Measurements from ENCODE around the gene PISD.
"Not testable (repeated sequence)": the region's sequence is repeated elsewhere in the genome, so short reads cannot be mapped to it uniquely, and the experiment has no call there.

PISD gene

DNA sequence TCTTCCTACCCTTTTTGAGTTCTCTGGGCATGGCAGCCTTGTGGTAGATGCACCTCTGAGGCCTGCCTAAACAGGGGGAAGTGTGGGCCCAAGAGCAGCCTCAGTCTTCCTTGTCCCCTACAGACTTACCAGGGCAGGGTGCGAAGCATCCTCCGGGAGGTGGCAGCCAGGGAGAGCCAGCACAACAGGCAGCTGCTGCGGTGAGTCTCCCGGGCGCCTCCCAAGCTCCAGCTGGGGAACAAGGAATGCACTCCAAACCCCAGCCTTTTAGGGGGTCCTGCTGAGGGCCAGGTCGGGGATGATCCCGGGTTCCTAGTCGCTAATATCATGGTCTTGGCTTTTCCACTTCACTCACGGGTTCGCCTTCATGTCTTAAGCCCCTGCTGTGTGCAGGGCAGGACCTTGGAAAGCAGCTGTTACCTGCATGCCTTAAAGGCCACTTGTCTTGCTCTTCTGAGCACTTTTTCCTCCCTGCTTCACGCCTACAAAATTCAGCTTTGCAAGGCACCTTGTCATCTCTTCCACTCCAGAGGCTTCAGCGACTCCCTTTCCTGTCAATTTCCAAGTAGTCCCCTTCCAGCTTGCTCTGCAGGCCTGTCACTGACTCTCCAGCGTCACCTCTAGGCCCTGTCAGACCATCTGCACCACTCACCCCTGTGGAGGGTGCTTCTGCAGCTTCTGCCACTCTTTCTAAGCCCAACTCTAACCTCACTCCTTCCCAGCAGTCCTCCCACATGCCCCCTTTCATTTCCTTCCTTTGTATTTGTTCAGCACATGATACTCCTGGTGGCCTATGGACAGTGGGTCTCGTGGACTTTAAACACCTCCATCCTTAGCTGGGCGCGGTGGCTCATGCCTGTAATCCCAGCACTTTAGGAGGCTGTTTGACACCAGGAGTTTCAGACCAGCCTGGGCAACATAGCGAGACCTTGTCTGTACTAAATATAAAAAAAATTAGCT, 57.0 kb downstream of the PISD start:
- no peak for DNase-seq

DNA sequence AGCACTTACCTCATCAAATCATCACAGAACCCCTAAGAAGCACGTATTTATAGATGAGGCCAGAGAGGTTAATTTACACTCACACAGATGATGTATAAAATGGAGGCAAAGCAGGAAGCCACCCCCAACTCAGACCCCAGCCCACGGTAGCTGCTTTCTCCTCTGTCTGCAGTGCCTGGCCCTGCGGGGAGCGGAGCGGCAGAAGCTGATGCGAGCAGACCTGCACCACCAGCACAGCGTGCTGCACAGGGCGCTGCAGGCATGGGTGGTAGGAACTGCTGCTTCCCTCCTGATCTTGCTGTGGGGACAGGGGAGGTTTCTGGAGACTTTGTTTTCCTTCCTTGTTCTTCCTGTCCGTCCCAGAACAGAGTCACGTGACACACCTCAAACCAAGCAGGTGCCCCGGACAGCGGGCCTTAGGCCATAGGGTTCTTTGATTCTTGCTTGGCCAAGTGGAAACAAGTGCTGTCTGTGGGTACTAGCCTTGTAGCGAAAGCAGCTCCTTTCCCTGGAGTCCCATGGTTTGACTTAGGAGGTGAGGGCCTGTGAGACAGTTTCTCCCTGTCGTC, 57.8 kb downstream of the PISD start:
- no peak for DNase-seq

DNA sequence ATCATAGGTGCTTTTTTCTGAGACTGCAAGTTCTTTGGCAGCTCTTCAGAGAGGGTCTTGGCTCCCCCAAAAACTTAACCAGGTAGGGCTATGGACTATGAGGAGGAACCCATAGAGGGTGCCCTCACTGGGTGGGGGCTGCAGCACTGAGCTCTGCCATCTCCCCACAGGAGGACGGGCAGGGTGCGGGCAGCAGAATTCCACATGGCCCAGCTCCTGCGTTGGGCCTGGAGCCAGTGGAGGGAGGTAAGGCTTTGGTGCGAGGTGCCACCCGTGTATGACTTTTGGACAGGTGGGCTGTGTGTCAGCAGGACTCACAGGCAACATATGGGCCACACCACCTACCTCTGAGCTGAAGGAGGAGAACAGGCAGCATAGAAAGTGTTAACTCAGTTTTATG, 58.4 kb downstream of the PISD start:
- no peak for DNase-seq

DNA sequence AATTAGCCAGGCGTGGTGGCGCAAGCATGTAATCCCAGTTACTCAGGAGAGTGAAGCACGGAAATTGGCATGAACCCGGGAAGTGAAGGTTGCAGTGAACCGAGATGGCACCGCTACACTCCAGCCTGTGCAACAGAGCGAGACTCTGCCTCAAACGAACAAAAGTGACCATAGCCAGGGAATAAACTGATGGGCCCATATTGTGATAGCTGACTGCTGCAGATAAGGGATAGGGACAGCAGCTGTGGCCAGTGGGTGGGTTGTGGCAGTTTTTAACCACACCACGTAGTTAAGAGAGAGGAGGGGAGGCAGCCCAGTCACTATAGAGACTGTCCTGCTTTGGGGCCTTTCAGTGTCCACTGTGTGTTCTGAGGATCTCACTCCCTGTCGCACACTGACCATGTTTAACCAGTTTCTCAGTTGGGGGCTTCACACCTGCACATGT, 58.9 kb downstream of the PISD start:
- DNase-seq: no peak

DNA sequence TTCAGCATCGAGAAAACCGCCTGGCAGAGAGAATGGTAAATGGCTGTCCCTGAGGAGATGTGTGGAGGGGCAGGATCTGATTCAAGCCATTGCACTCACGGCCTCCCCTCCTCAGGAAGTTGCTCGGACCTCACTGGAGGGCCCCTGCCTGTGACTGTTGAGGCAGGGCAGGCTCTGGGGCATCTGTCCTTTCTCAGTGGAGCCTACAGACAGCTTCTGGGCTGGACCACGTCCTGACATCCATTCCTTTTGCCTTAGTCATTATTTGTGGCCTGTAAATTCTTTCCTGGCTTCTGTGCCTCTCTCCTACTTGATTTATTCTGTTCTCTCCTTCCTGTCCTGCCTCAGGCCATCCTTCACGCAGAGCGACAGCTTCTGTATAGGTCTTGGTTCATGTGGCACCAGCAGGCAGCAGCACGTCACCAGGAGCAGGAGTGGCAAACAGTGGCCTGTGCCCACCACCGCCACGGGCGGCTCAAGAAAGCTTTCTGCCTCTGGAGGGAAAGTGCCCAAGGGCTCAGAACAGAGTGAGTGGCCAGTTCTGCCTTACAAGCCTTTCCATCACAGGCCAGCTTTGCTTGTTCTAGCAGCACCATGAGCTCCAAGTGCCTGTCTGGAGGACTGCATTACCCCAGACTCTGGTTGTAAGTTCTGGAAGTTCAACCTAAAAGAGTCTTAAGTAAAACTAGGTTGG, 59.6 kb downstream of the PISD start:
- DNase-seq: no peak

DNA sequence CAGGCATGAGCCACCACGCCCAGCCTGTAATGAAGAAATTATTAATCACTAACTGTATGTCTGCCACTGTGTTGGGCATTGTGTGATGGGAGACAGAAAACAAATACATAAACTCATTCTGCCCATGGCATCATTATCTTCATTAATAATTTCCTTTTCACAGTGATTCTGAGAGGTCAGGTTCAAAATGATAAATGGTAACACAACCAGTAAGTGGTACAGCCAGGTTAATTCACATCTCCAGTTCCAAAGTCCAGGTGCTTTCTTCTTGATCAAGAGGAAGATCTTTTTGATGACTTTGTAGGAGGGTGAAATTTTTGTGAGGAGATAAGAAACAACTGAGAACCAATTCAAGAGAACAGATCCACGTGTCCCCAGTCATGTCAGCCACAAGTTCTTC, 66.7 kb downstream of the PISD start:
- DNase-seq: no peak

DNA sequence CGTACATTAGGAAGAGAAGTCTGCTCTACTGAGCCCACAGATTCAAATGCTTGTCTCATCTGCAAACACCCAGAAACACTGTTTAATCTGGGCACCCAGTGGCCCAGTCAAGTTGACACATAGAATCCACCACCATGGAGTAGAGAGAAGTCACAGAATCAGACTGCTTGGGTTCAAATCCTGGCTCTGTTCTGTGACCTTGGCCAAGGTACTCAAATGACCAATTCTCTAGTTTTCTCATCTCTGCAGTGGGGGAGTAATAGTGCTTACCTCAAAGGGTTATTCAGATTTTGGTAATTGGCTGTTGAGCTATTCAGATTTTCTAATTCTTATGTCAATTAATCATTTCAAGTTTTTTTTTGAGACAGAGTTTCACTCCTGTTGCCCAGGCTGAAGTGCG, 71.9 kb downstream of the PISD start:
- not testable (repeated sequence) for DNase-seq

DNA sequence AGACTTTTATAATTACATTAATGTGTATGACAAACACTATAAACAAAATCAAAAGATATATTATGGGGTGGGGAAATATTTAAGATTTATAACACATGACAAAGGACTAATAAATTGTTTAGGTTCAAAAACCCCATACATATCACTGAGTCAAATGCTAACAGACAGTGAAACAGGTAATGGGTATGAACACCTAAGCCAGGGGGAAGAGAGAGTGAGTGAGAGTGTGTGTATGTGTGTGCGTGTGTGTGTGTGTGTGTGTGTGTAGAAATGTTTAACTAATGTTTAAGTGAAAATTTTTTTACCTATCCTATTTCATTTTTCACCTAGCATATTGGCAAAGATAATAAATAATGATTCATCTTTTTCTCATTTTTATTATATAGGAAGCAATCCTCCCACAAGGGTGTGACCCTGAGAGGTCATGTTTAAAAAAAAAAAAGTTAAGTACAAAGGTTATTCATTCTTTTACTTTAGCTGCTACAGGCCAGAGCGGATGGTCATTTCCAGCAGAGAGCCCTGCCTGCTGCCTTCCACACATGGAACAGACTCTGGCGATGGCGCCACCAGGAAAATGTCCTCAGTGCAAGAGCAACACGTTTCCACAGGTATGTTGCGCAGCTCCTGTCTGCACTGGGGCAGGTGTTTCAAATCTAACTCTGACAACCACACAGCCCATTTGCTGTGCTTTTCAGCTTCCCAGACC, 72.9 kb downstream of the PISD start:
- no peak for DNase-seq

DNA sequence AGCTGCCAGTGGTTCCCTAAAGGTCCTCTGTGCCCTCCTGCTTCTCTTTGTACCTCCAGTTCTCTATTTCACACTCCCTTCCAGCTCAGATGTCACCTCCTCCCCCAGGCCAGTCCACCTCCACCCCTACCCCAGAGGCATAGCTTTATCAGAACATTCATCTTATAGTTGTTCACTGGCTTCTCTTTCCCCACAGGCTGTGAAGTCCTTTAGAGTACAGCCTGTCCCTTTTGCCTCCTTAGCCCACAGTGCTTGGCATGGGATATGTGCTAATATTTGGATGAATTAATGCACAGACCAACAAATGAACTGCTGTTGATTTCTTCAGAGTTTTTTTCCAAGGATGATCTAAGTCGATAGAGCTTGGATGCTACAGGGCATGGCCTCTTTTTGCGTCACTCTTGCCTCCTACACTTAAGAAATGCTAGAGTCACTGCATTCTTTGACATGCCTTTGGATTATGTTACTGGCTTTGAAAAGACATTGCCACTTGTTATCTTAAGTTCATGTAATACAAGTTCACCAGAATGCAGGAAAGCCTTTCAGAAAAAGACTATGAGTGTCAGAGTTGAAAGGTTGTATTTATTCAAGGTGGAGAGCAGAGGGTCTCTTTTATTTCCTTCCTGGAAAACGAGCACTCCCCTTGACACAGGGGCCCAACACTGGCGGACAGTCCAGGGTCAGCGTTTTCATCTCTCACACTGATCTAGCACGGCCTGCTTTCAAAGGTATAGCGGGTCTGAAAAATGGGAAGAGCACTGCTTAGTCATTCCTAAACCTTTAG, 75.7 kb downstream of the PISD start:
- no peak for DNase-seq

DNA sequence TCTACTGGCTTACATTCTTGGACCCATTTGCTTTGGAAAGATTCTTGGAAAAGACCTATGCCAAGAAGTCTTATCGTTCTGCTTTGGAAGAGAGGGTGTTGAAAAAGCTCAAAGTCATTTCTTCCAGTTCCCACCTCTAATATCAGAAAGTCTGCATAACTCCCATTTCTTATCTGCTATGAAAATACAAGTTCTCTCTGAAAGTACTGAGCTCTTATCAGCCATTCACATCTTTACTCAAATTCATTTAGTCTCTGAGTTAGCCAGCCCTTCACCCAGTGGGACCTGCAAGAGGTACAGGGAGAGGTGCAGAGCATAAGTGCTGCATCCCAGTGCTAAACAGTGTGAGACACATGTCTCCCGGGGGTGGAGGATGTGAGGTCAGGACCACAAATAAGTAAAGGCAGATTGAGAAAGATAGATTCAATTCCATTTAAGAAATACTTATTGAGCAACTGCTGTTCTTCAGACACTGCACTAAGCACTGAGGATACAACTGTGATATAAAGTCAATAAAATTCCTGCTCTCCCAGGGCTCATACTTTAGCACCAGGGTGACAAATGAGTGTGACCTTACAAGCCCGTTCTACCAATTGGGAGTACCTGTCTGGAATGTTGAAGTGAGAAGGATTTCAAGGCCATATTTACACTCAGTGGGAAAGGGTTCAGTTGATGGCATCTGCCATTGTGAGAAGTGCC, 76.7 kb downstream of the PISD start:
- no peak for DNase-seq

DNA sequence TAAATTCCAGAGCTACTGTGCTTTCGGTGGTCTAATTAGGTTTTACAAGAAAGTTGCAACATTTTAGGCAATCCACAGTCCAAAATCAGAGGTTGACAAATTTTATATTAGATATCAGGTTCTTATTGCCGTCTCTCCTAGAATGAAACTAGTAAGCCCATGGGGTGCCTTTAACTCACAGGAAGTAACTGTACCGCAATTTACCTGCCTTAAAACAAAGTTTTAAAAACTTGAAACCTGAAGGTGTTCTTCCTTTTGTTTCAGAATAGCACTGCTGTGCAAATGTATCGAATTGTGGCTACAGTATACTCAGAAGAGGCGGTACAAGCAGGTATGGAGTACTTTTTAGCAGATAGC, 77.2 kb downstream of the PISD start:
- DNase-seq: no peak

DNA sequence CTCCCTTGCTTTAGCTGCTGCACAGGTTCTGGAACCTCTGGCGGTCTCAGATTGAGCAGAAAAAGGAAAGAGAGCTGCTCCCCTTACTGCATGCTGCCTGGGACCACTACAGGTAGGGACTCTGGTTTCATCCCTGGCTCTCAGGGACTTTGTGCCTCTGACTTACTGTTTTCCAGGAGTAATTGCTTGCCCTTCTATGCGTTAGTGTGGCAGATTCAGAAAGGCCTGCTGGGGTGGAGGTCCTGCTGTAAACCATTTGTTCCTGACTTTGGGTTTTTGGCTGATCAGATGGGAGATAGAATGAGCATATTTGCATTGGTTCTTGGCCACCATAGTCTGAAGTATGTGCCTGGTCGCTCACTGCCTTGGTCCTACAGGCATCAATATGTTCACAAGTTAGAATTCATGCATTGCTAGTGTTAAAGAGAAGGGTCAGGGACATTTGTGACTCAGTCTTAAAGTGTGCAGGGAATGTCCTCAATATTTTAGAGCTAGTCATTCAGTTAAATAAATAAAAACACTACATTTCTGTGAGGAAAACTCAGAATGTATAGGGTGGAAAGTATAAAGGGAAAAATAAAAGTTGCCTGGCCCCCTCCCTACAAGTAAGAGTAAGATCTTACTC, 78.0 kb downstream of the PISD start:
- DNase-seq: no peak

DNA sequence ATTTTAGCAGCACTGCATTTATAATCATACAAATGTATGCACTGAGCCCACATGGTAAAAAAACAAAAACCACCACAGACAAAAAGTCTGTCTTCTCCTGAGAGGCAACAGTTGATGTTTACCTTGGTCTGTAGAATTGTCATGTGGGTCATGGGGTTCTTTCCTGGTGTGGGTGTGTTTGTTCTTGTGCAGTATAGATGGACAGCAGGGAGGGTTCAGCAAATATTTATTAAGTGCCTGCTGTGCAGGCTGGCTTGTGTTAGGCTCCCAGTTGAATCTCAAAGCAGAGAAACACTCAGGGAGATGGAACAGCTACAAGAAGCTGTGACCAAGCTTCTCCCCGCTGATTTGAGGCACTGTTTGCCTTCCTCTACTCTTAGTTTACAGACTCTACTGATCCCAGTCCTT, 82.2 kb downstream of the PISD start:
- no peak for DNase-seq

DNA sequence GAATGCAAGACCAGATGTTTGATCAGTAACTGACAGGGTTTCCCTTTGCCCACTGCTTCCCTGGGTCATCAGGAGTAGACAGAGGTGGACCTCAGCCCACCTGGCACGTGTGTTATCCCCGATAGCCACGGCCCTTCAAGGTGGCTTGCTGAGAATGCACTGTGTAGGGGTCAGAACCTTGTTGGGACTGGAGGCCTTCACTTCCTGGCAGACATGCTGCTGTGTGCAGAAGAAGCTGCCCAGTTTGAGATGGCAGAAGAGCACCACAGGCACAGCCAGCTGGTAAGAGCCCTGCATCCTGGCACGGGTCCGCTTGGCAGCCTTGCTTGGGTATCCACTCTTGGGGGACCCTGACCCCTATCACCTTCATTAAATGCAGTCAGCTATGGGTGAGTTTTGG, 83.8 kb downstream of the PISD start:
- no peak for DNase-seq

DNA sequence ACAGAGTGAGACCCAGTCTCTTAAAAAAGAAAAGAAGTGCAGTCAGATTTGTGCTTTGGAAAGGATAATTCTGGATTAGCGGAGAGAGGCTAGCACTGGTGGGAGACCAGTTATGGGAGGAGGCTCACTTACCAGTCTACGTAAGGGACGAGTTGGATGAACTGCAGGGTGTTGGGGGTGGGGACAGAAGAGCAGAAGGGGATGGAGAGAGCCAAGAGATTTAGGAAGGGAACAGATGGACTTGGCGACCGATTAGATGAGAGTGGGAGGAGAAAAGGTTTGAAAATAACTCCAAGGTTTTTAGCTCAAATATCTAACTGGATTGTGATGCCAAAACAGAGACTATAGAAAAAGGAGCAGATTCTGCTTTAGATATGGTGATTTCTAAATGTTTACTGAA, 84.3 kb downstream of the PISD start:
- no peak for DNase-seq

DNA sequence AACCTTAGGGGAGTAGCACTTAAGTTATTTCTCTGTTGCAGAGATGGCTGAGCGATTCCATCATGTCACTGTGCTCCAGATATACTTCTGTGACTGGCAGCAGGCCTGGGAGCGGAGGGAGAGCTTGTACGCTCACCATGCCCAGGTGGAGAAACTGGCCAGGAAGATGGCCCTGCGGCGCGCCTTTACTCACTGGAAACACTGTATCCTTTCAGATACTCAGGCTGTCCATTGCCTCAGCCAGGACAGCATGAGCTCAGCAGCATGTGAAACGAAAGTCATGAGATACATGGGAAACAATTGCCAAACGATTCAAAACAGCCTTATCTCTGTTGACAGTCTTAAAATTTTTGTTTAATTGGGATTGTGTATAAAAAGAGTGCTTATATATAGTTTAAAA, 86.8 kb downstream of the PISD start:
- no peak for DNase-seq

DNA sequence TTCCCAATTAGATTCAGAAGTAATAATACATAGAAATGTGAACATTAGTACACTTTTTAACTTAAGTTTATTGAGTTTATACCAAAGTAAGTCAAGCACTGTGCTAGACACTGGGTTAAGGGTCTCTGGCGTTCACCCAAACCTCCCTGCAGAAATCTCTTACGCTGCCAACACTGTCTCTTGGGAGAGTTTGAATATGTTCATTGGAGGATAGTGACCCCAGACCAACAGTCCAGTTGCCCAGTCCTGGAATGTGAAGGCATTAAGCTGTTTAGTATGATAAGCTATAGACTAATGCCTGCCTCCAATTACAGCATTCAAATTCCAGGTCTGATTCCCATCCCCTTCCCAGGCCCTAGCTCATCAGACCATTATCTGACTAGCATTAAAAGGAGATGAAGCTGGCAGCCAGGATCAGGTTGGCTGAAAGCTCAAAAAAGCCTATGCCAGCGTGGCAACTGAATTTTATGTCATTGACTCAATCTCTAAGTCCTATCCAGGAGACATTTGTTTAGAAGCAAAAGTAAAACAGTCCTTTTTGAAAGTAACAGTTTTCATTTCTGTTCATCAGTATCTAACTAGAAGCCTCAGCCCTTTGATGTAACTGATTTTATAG, 87.9 kb downstream of the PISD start:
- no peak for DNase-seq

DNA sequence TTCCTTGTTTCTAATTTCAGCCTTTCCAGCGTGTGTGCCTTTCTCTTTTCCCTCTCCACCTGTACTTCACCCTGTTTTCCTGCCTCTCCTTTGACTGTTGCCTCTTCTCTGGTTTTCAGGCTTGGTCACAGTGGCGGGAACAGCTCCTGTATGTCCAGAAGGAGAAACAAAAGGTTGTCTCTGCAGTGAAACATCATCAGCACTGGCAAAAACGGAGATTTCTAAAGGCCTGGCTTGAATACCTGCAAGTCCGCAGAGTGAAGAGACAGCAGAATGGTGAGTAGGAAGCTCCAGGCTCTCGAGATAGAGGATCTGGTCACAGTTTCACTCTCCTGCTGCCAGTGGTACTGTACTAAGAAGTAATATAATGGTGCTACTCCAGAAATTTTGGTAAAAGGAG, 89.1 kb downstream of the PISD start:
- no peak for DNase-seq

DNA sequence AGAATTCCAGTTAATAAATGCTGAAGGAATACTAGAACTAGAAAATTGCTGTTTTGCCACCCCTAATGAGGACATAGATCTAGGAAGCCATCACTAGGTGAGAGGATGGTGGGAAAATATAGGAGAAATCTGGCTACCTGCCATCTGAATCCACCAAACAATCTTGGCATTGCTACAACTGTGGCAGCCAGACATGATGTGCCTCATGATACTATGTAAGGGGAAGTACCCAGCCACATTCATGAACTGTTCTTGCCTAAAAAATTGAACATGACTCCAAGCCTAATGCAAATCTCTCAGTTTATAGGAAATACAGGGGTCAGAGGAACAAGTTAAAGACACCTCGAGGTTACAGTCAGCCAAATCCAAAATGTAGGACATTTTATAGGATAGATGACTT, 92.9 kb downstream of the PISD start:
- no peak for DNase-seq
